Natural killer cell (primary cell): Measurements from ENCODE around the gene UMAD1. TPM values are rescaled to one million over a fixed set of nuclear protein-coding genes. Genes with fewer than 3 reads are reported as not detected.

Experiments
- ATAC-seq, 3 donors: fragments of 150-1000 bp in 2 of 3; fragments of 200-7000 bp in 1 of 3; cut with Tn5 transposase; 1 replicate in 1 of 3; 2 replicates in 2 of 3; pipeline ENCODE4 v1.10.0; 2021; ENCODE audit warnings: mild to moderate bottlenecking in 2 of 3, moderate library complexity in 2 of 3
- DNase-seq, 2 donors: peaks; one replicate each; pipeline versions ENCODE4 v3.0.0 to v3.0.0-alpha.2; 2013 to 2021; ENCODE audit warnings: mixed read lengths in 1 of 2
- H3K27ac ChIP-seq: one replicate; pipeline ENCODE4 v1.5.1; 2013; ENCODE audit warnings: mild to moderate bottlenecking, low read length
- H3K27me3 ChIP-seq: one replicate; pipeline ENCODE4 v1.6.1; 2013; ENCODE audit warnings: low read length; ENCODE audit not compliant: control insufficient read depth, insufficient read depth
- H3K36me3 ChIP-seq: one replicate; pipeline ENCODE4 v1.6.1; 2013; ENCODE audit warnings: low read length; ENCODE audit not compliant: control insufficient read depth, insufficient read depth
- H3K4me1 ChIP-seq: one replicate; pipeline ENCODE4 v1.6.1; 2013; ENCODE audit warnings: low read length; ENCODE audit not compliant: control insufficient read depth, insufficient read depth
- H3K4me3 ChIP-seq: one replicate; pipeline ENCODE4 v1.5.1; 2013; ENCODE audit warnings: low read length
- H3K9me3 ChIP-seq: one replicate; pipeline ENCODE4 v1.6.1; 2013; ENCODE audit warnings: low read length; ENCODE audit not compliant: control insufficient read depth, insufficient read depth
- H3K27ac Mint-ChIP-seq, 2 donors: one replicate each; pipeline ENCODE4 v1.8.0; 2022; ENCODE audit warnings: mild to moderate bottlenecking in 2 of 2, mixed read lengths in 2 of 2, moderate library complexity in 1 of 2
- H3K27me3 Mint-ChIP-seq, 2 donors: one replicate each; pipeline ENCODE4 v1.8.0; 2022; ENCODE audit warnings: low read depth in 2 of 2, mixed read lengths in 2 of 2
- H3K36me3 Mint-ChIP-seq: one replicate; pipeline ENCODE4 v1.8.0; 2022; ENCODE audit warnings: mixed read lengths
- H3K4me1 Mint-ChIP-seq, 2 donors: one replicate each; pipeline ENCODE4 v1.8.0; 2022; ENCODE audit warnings: mixed read lengths in 2 of 2
- H3K4me3 Mint-ChIP-seq: one replicate; pipeline ENCODE4 v1.8.0; 2022; ENCODE audit warnings: mild to moderate bottlenecking, moderate library complexity, mixed read lengths
- H3K9me3 Mint-ChIP-seq, 2 donors: one replicate each; pipeline ENCODE4 v1.8.0; 2022; ENCODE audit warnings: mixed read lengths in 2 of 2
- WGBS: methylation state at CpG from one replicate; pipeline ENCODE4 v1.1.7; 2013; ENCODE audit warnings: missing lambda C conversion rate; ENCODE audit not compliant: insufficient coverage; 5-methylcytosine and 5-hydroxymethylcytosine counted together
- intact Hi-C: fragments of 100-400 bp; cut with micrococcal nuclease; formaldehyde crosslinking; loops from one replicate; pipeline ENCODE4 v1.14.2; 2022
- total RNA-seq, 4 donors: library from RNA; stranded (reverse); fragments of 120-200 nt in 1 of 4; gene quantifications; one replicate each; pipeline versions ENCODE4 v1.2.3 to v1.2.4, GENCODE V29; 2013 to 2022
- TF ChIP-seq, protein P1 (sequence below): fragments of 200-600 bp; IDR thresholded peaks from one replicate; pipeline ENCODE4 v1.8.0; 2022; ENCODE audit warnings: antibody characterized with exemption

Gene UMAD1
- total RNA-seq, 3 donors from 2014 or later (not counting 1 experiment from before 2014, with no cell fraction given) = 12.3 to 16.5 (median 14.6) TPM

DNA sequence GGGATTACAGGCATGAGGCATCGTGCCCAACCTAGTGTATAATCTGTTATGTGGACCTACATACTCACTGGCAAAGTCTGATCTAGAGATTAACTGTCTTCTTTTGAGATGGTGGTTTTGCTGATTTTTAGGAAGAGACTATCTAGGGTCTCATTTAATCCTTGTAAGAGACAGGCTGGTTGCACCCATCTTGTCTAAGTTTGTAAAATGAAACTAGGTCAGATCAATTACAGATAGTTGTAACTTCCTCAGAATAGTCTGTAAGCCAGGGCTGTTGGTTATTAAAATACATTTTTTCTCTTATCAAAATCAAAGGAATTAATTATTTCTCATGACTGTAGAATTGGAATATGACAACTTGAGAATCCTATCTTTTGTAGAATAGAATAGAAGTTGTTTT lies 142.4 kb downstream of the UMAD1 start:
- Mint-ChIP-seq H3K36me3 (no peaks in the 10 kb centered on the region), H3K4me3 (peak overlapping the region; percentile 70), H3K27ac (peak overlapping the region; percentile 75 to 77), H3K27me3 (no peaks in the 10 kb centered on the region), H3K4me1 (peaks cover 26 to 28% of the 10 kb centered on the region in 2 donors), H3K9me3 (no peaks in the 10 kb centered on the region)
- no peaks in the 10 kb centered on the region for H3K4me1 ChIP-seq
- H3K36me3 ChIP-seq = no peaks in the 10 kb centered on the region
- DNase-seq (no peak), ATAC-seq (peak in 2 of 3 donors; percentile 70 to 77)
- H3K27me3 ChIP-seq = no peaks in the 10 kb centered on the region
- intact Hi-C loops = no loop called here
- TF ChIP-seq, protein P1, sequence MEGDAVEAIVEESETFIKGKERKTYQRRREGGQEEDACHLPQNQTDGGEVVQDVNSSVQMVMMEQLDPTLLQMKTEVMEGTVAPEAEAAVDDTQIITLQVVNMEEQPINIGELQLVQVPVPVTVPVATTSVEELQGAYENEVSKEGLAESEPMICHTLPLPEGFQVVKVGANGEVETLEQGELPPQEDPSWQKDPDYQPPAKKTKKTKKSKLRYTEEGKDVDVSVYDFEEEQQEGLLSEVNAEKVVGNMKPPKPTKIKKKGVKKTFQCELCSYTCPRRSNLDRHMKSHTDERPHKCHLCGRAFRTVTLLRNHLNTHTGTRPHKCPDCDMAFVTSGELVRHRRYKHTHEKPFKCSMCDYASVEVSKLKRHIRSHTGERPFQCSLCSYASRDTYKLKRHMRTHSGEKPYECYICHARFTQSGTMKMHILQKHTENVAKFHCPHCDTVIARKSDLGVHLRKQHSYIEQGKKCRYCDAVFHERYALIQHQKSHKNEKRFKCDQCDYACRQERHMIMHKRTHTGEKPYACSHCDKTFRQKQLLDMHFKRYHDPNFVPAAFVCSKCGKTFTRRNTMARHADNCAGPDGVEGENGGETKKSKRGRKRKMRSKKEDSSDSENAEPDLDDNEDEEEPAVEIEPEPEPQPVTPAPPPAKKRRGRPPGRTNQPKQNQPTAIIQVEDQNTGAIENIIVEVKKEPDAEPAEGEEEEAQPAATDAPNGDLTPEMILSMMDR = no peak
- peak overlapping the region; percentile 25 for H3K27ac ChIP-seq
- no peaks in the 10 kb centered on the region for H3K9me3 ChIP-seq
- WGBS = 50% methylated on average over 1 of the region's 1 CpG
- H3K4me3 ChIP-seq = no peak overlapping the region

DNA sequence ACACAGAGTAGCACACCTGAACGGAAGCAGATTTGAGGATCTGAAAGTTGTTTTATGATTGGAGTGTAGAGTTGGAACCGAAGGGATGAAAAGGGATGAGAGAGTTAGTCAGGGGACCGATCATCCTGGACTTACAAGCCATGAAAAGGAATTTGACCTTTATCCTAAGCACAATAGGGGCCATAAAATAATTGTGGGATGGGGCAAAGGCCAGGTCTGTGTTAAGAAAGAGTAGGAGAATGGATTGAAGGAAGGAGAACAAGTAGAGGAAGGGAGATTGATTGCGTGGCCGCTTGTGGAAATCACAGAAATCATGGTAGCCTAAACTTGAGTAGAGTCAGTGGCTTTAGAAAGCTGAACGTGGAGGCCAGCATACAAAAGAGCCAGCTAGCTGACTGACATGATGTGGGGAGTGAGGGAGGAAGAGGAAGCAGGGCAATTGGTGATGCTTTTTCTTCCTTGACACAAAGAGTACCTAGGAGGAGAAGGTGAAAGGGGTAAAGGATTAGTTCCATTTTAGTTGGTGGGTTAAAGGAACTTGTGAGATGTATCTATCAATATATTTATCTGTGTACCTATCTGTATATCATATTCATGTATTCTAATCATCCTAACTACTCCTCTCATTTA lies 144.9 kb downstream of the UMAD1 start:
- no peak overlapping the region for H3K4me3 ChIP-seq
- H3K36me3 ChIP-seq = no peaks in the 10 kb centered on the region
- H3K9me3 ChIP-seq = no peaks in the 10 kb centered on the region
- intact Hi-C loops = no loop called here
- 94% methylated on average over 6 of the region's 6 CpGs for WGBS
- no peak for ATAC-seq
- H3K4me1 ChIP-seq = no peaks in the 10 kb centered on the region
- TF ChIP-seq, protein P1 = no peak
- Mint-ChIP-seq H3K4me1 (peaks cover 20 to 22% of the 10 kb centered on the region in 2 donors), H3K4me3 (no peak overlapping the region), H3K36me3 (no peaks in the 10 kb centered on the region), H3K9me3 (no peaks in the 10 kb centered on the region), H3K27me3 (no peaks in the 10 kb centered on the region), H3K27ac (peak overlapping the region in 1 of 2 donors; percentile 13)
- H3K27ac ChIP-seq = no peak overlapping the region
- no peak for DNase-seq
- H3K27me3 ChIP-seq = no peaks in the 10 kb centered on the region

DNA sequence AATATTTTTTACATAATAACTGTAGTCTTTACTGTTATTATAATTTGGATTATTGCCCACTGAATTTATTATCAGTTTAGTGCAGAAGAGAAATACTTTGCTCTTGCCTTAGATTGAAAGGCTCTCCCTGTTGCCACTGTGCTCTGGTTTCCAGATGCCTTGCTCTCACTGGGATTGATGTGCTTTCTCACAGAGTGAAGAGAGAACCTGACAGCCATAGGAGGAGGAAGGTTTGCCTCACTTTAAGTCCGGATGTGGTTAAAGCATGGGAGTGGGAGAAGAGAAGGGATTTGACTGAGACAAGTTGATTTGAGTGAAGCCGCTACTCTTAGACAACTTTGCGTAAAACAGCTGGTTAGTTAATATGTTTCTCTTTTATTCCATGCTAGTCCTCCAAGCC lies 146.0 kb downstream of the UMAD1 start:
- Mint-ChIP-seq H3K9me3 (no peaks in the 10 kb centered on the region), H3K27me3 (no peaks in the 10 kb centered on the region), H3K36me3 (no peaks in the 10 kb centered on the region), H3K4me3 (no peak overlapping the region), H3K27ac (no peak overlapping the region), H3K4me1 (peaks cover 20 to 22% of the 10 kb centered on the region in 2 donors)
- WGBS = 87% methylated on average over 1 of the region's 3 CpGs
- no peaks in the 10 kb centered on the region for H3K4me1 ChIP-seq
- H3K27ac ChIP-seq = no peak overlapping the region
- intact Hi-C loops = no loop called here
- H3K4me3 ChIP-seq = no peak overlapping the region
- no peaks in the 10 kb centered on the region for H3K36me3 ChIP-seq
- no peaks in the 10 kb centered on the region for H3K27me3 ChIP-seq
- DNase-seq = no peak
- H3K9me3 ChIP-seq = no peaks in the 10 kb centered on the region
- no peak for ATAC-seq
- TF ChIP-seq, protein P1 = no peak

DNA sequence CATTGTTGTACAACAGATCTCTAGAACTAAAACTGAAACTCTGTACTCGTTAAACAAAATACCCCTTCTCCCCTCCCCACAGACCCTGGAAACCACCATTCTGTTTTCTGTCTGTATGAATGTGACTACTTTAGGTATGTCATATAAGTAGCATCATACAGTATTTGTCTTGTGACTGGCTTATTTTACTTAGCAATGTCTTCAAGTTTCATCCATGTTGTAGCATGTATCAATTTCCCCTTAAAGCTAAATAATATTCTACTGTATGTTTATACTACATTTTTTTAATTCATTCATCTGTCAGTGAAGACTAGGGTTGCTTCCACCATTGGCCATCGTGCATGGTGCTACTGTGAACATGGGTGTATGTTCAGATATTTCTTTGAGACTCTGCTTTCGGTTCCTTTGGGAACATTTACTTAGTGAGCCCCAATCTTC lies 149.0 kb downstream of the UMAD1 start:
- Histone ChIP-seq H3K27ac (no peak overlapping the region), H3K27me3 (no peaks in the 10 kb centered on the region), H3K4me3 (no peak overlapping the region), H3K4me1 (no peaks in the 10 kb centered on the region), H3K36me3 (peaks cover 2% of the 10 kb centered on the region), H3K9me3 (no peaks in the 10 kb centered on the region)
- Mint-ChIP-seq H3K36me3 (no peaks in the 10 kb centered on the region), H3K27ac (no peak overlapping the region), H3K9me3 (no peaks in the 10 kb centered on the region), H3K27me3 (no peaks in the 10 kb centered on the region), H3K4me3 (no peak overlapping the region), H3K4me1 (peaks cover 9 to 11% of the 10 kb centered on the region in 2 donors)
- intact Hi-C loops = no loop called here
- no peak for DNase-seq
- ATAC-seq = peak in 1 of 3 donors; percentile 59
- WGBS = 93% methylated on average over 2 of the region's 3 CpGs
- TF ChIP-seq, protein P1 = no peak
